Measurements from ENCODE around the gene PGLYRP1. TPM values are rescaled to one million over a fixed set of nuclear protein-coding genes. Genes with fewer than 3 reads are reported as not detected.

The PGLYRP1 gene
- total and polyA plus RNA-seq, 3 donors from 2014 or later = not detected

- DNase-seq = no peak
- no peaks in the 10 kb centered on the region for H3K9me3 ChIP-seq
- intact Hi-C loops (cut with DNase I; ENCODE audit: low total_unique reads) = no loop called here
- TF ChIP-seq CTCF (IDR thresholded peaks at IDR 0.05) (no peak), POLR2A (IDR thresholded peaks at IDR 0.05) (no peak)
- no peaks in the 10 kb centered on the region for H3K36me3 ChIP-seq (ENCODE audit: low read depth, missing control alignments)
- no peaks in the 10 kb centered on the region for H3K27me3 ChIP-seq
- H3K4me3 ChIP-seq = no peak overlapping the region
- H3K4me1 ChIP-seq = no peaks in the 10 kb centered on the region
- no peak overlapping the region for H3K27ac ChIP-seq
- 39 to 44% methylated on average over 4 of the region's 4 CpGs for WGBS, 2 donors
These were observed 33.7 kb upstream of the PGLYRP1 start for GRCh38 chr19:46056536-46056935.

- TF ChIP-seq CTCF (IDR thresholded peaks at IDR 0.05) (no peak), POLR2A (IDR thresholded peaks at IDR 0.05) (no peak)
- Histone ChIP-seq H3K4me1 (no peaks in the 10 kb centered on the region), H3K4me3 (no peak overlapping the region), H3K27ac (no peak overlapping the region), H3K9me3 (no peaks in the 10 kb centered on the region), H3K27me3 (no peaks in the 10 kb centered on the region), H3K36me3 (ENCODE audit: low read depth, missing control alignments) (no peaks in the 10 kb centered on the region)
- 66 to 68% methylated on average over 4 of the region's 4 CpGs for WGBS, 2 donors
- no peak for DNase-seq
- intact Hi-C loops (cut with DNase I; ENCODE audit: low total_unique reads) = no loop called here
These were observed 30.0 kb upstream of the PGLYRP1 start for GRCh38 chr19:46052896-46053295.

GRCh38 chr19:46049597-46049996 lies 26.7 kb upstream of the PGLYRP1 start:
- DNase-seq = peak; percentile 22
- Histone ChIP-seq H3K4me1 (no peaks in the 10 kb centered on the region), H3K27ac (no peak overlapping the region), H3K9me3 (no peaks in the 10 kb centered on the region), H3K36me3 (ENCODE audit: low read depth, missing control alignments) (no peaks in the 10 kb centered on the region), H3K4me3 (no peak overlapping the region), H3K27me3 (no peaks in the 10 kb centered on the region)
- WGBS, 2 donors = 52 to 68% methylated on average over 6 to 7 of the region's 7 CpGs
- intact Hi-C loops (cut with DNase I; ENCODE audit: low total_unique reads) = no loop called here
- TF ChIP-seq POLR2A (IDR thresholded peaks at IDR 0.05) (no peak), CTCF (IDR thresholded peaks at IDR 0.05) (no peak)

GRCh38 chr19:46043519-46043918 lies 20.7 kb upstream of the PGLYRP1 start:
- Histone ChIP-seq H3K27me3 (no peaks in the 10 kb centered on the region), H3K4me3 (no peak overlapping the region), H3K36me3 (ENCODE audit: low read depth, missing control alignments) (no peaks in the 10 kb centered on the region), H3K4me1 (no peaks in the 10 kb centered on the region), H3K27ac (no peak overlapping the region), H3K9me3 (no peaks in the 10 kb centered on the region)
- no peak for DNase-seq
- TF ChIP-seq POLR2A (IDR thresholded peaks at IDR 0.05) (no peak), CTCF (IDR thresholded peaks at IDR 0.05) (no peak)
- 95% methylated on average over 1 of the region's 1 CpG for WGBS, 2 donors
- intact Hi-C loops (cut with DNase I; ENCODE audit: low total_unique reads) = no loop called here

GRCh38 chr19:46042252-46042883 lies 19.5 kb upstream of the PGLYRP1 start:
- no peak for DNase-seq
- no peaks in the 10 kb centered on the region for H3K4me1 ChIP-seq
- H3K27ac ChIP-seq = no peak overlapping the region
- H3K27me3 ChIP-seq = no peaks in the 10 kb centered on the region
- TF ChIP-seq POLR2A (IDR thresholded peaks at IDR 0.05) (no peak), CTCF (IDR thresholded peaks at IDR 0.05) (no peak)
- WGBS, 2 donors = 58 to 62% methylated on average over 5 of the region's 5 CpGs
- intact Hi-C loops (cut with DNase I; ENCODE audit: low total_unique reads) = no loop called here
- no peaks in the 10 kb centered on the region for H3K36me3 ChIP-seq (ENCODE audit: low read depth, missing control alignments)
- H3K9me3 ChIP-seq = no peaks in the 10 kb centered on the region
- H3K4me3 ChIP-seq = no peak overlapping the region
